Neural cell (in vitro differentiated cells): ENCODE data around the gene PHF12. TPM values are rescaled to one million over a fixed set of nuclear protein-coding genes. Genes with fewer than 3 reads are reported as not detected.

Experiments
- H2AFZ ChIP-seq: fragments of 200-600, 300-800 bp; sonication (generic), shearing (Covaris generic); 2 replicates; pipeline ENCODE4 v1.6.0; 2014; ENCODE audit warnings: low read depth, mild to moderate bottlenecking, antibody characterized with exemption, low read length, moderate library complexity
- H3F3A ChIP-seq: fragments of 200-600 bp; shearing (Covaris generic); 2 replicates; pipeline ENCODE4 v1.6.1; 2016; ENCODE audit warnings: mild to moderate bottlenecking, moderate library complexity, mixed read lengths, antibody characterized with exemption, low read length; ENCODE audit not compliant: insufficient read depth, poor library complexity, severe bottlenecking
- H3K27ac ChIP-seq: fragments of 200-600, 300-800 bp; sonication (generic), shearing (Covaris generic); 2 replicates; pipeline ENCODE4 v1.5.1; 2014; ENCODE audit warnings: mild to moderate bottlenecking, low read length, moderate library complexity
- H3K27me3 ChIP-seq: fragments of 300-800, 200-600 bp; sonication (generic), shearing (Covaris generic); 2 replicates; pipeline ENCODE4 v1.6.0; 2014; ENCODE audit warnings: mild to moderate bottlenecking, low read depth, low read length, moderate library complexity; ENCODE audit not compliant: insufficient read depth
- H3K36me3 ChIP-seq: fragments of 300-800, 200-600 bp; sonication (generic), shearing (Covaris generic); 2 replicates; pipeline ENCODE4 v1.5.1; 2014; ENCODE audit warnings: mild to moderate bottlenecking, antibody characterized with exemption, low read length, moderate library complexity; ENCODE audit not compliant: insufficient read depth
- H3K4me2 ChIP-seq: fragments of 300-800, 200-600 bp; sonication (generic), shearing (Covaris generic); 2 replicates; pipeline ENCODE4 v1.6.0; 2014; ENCODE audit warnings: mild to moderate bottlenecking, low read length
- H3K4me3 ChIP-seq: fragments of 300-800, 200-600 bp; sonication (generic), shearing (Covaris generic); 2 replicates; pipeline ENCODE4 v1.5.1; 2014; ENCODE audit warnings: mild to moderate bottlenecking, low read length, moderate library complexity
- H3K79me2 ChIP-seq: fragments of 200-600 bp; shearing (Covaris generic); replicated peaks from 2 replicates; pipeline ENCODE4 v1.6.0; 2014; ENCODE audit warnings: mild to moderate bottlenecking, low read length, moderate library complexity; ENCODE audit not compliant: insufficient read depth
- H3K9ac ChIP-seq: fragments of 300-800, 200-600 bp; sonication (generic), shearing (Covaris generic); 2 replicates; pipeline ENCODE4 v1.6.1; 2016; ENCODE audit warnings: mild to moderate bottlenecking, low read length, mixed read lengths
- H3K9me2 ChIP-seq: fragments of 200-600 bp; shearing (Covaris generic); 2 replicates; pipeline ENCODE4 v1.6.1; 2016; ENCODE audit warnings: mild to moderate bottlenecking, low read length, mixed read lengths; ENCODE audit not compliant: insufficient read depth
- H3K9me3 ChIP-seq: fragments of 200-600, 300-800 bp; sonication (generic), shearing (Covaris generic); 2 replicates; pipeline ENCODE4 v1.6.1; 2016; ENCODE audit warnings: mild to moderate bottlenecking, mixed run types, low read length, moderate library complexity, mixed read lengths
- H4K20me1 ChIP-seq: fragments of 200-600 bp; shearing (Covaris generic); 2 replicates; pipeline ENCODE4 v1.6.1; 2016; ENCODE audit warnings: mild to moderate bottlenecking, mixed run types; ENCODE audit not compliant: insufficient read depth
- CTCF ChIP-seq: fragments of 450-650 bp; IDR thresholded peaks from 2 replicates; pipeline ENCODE4 v1.5.1; 2014; ENCODE audit warnings: antibody characterized with exemption, mild to moderate bottlenecking, moderate library complexity; ENCODE audit not compliant: poor library complexity, severe bottlenecking
- EP300 ChIP-seq: fragments of 450-650 bp; conservative IDR thresholded peaks from 2 replicates; pipeline ENCODE4 v1.6.1; 2014; ENCODE audit warnings: antibody characterized with exemption, mild to moderate bottlenecking, moderate library complexity; ENCODE audit not compliant: poor library complexity, severe bottlenecking
- EZH2 ChIP-seq: fragments of 200-600, 300-800 bp; shearing (Covaris generic), sonication (generic); IDR thresholded peaks from 2 replicates; pipeline ENCODE4 v1.6.1; 2014; ENCODE audit warnings: antibody characterized with exemption, low read length, borderline replicate concordance, mild to moderate bottlenecking; ENCODE audit not compliant: insufficient read depth, poor library complexity, severe bottlenecking
- MXI1 ChIP-seq: fragments of 450-650 bp; conservative IDR thresholded peaks from 2 replicates; pipeline ENCODE4 v1.6.1; 2014; ENCODE audit warnings: antibody characterized with exemption, mild to moderate bottlenecking; ENCODE audit not compliant: poor library complexity, severe bottlenecking
- POLR2AphosphoS5 ChIP-seq: IDR thresholded peaks from 2 replicates; pipeline ENCODE4 v1.6.1; 2012
- RAD21 ChIP-seq: fragments of 450-650 bp; conservative IDR thresholded peaks from 2 replicates; pipeline ENCODE4 v1.6.1; 2014; ENCODE audit warnings: antibody characterized with exemption, mild to moderate bottlenecking, moderate library complexity
- REST ChIP-seq: IDR thresholded peaks from 2 replicates; pipeline ENCODE4 v1.6.1; 2012; ENCODE audit warnings: borderline replicate concordance
- SMC3 ChIP-seq: fragments of 450-650 bp; conservative IDR thresholded peaks from 2 replicates; pipeline ENCODE4 v1.6.1; 2014; ENCODE audit warnings: antibody characterized with exemption, mild to moderate bottlenecking, moderate library complexity; ENCODE audit not compliant: poor library complexity
- TAF1 ChIP-seq: IDR thresholded peaks from 2 replicates; pipeline ENCODE4 v1.6.1; 2012; ENCODE audit warnings: low read depth
- polyA plus RNA-seq: library from polyadenylated mRNA; depleted of rRNA; stranded (reverse); fragments of >200 nt; gene quantifications from 2 replicates; pipeline ENCODE4 v1.2.3, GENCODE V29; 2014

The PHF12 gene
- polyA plus RNA-seq, 1 donor from 2014 or later, result 10.4 TPM

GRCh38 chr17:28992625-28993600 is 41.6 kb upstream of the PHF12 start:
- H3K9ac ChIP-seq, result no peak overlapping the region
- H3K9me3 ChIP-seq, result no peaks in the 10 kb centered on the region
- H4K20me1 ChIP-seq, result no peaks in the 10 kb centered on the region
- H3K36me3 ChIP-seq, result no peaks in the 10 kb centered on the region
- no peaks in the 10 kb centered on the region for H3K79me2 ChIP-seq
- no peaks in the 10 kb centered on the region for H3K27me3 ChIP-seq
- H3K4me2 ChIP-seq, result no peak overlapping the region
- no peaks in the 10 kb centered on the region for H3K9me2 ChIP-seq
- no peak overlapping the region for H3K27ac ChIP-seq
- no peaks in the 10 kb centered on the region for H3F3A ChIP-seq
- no peak overlapping the region for H2AFZ ChIP-seq
- TF ChIP-seq MXI1 (no peak), TAF1 (no peak), EZH2 (no peak), CTCF (no peak), POLR2AphosphoS5 (no peak), SMC3 (no peak)
- no peak overlapping the region for H3K4me3 ChIP-seq

- H3K27ac ChIP-seq, result no peak overlapping the region
- H2AFZ ChIP-seq, result no peak overlapping the region
Observed at GRCh38 chr17:28992185-28992584, 40.9 kb upstream of the PHF12 start.

GRCh38 chr17:28991779-28992178 is 40.5 kb upstream of the PHF12 start:
- Histone ChIP-seq H3K9me2 (no peaks in the 10 kb centered on the region), H3K27me3 (no peaks in the 10 kb centered on the region), H2AFZ (no peak overlapping the region), H3K4me2 (no peak overlapping the region), H3K9me3 (no peaks in the 10 kb centered on the region), H3K79me2 (no peaks in the 10 kb centered on the region), H3K27ac (no peak overlapping the region), H3K36me3 (no peaks in the 10 kb centered on the region), H3K9ac (no peak overlapping the region), H3F3A (no peaks in the 10 kb centered on the region), H3K4me3 (no peak overlapping the region), H4K20me1 (no peaks in the 10 kb centered on the region)
- TF ChIP-seq POLR2AphosphoS5 (no peak), TAF1 (no peak), RAD21 (no peak), CTCF (no peak), EP300 (no peak), MXI1 (no peak), REST (no peak), SMC3 (no peak), EZH2 (no peak)

More at GRCh38 chr17:28992185-28992584, 40.9 kb upstream of the PHF12 start:
- H3K36me3 ChIP-seq, result no peaks in the 10 kb centered on the region
- no peaks in the 10 kb centered on the region for H3K27me3 ChIP-seq
- H3K9ac ChIP-seq, result no peak overlapping the region
- H3K4me2 ChIP-seq, result no peak overlapping the region
- H4K20me1 ChIP-seq, result no peaks in the 10 kb centered on the region
- no peaks in the 10 kb centered on the region for H3K9me3 ChIP-seq
- H3F3A ChIP-seq, result no peaks in the 10 kb centered on the region
- no peaks in the 10 kb centered on the region for H3K9me2 ChIP-seq
- H3K4me3 ChIP-seq, result no peak overlapping the region
- TF ChIP-seq EP300 (no peak), SMC3 (no peak)
- no peaks in the 10 kb centered on the region for H3K79me2 ChIP-seq
